Measurements from ENCODE around the gene ELL2.

ELL2 gene

GRCh38 chr5:95976606-95977005 is 15.0 kb upstream of the ELL2 start:
- no peak for DNase-seq

GRCh38 chr5:95975703-95976102 is 14.1 kb upstream of the ELL2 start:
- DNase-seq = no peak

- DNase-seq = no peak
Observed at GRCh38 chr5:95973793-95974325, 12.2 kb upstream of the ELL2 start.

GRCh38 chr5:95972196-95972595 is 10.5 kb upstream of the ELL2 start:
- DNase-seq = no peak

- no peak for DNase-seq
Observed at GRCh38 chr5:95970359-95970704, 8.7 kb upstream of the ELL2 start.

- no peak for DNase-seq
Observed at GRCh38 chr5:95969651-95970358, 8.2 kb upstream of the ELL2 start.

- no peak for DNase-seq
Observed at GRCh38 chr5:95969055-95969454, 7.4 kb upstream of the ELL2 start.

GRCh38 chr5:95967236-95967635 is 5.6 kb upstream of the ELL2 start:
- no peak for DNase-seq

GRCh38 chr5:95966005-95966404 is 4.4 kb upstream of the ELL2 start:
- no peak for DNase-seq

GRCh38 chr5:95963650-95964410 is 2.2 kb upstream of the ELL2 start:
- no peak for DNase-seq

GRCh38 chr5:95962785-95963184 is 1.1 kb upstream of the ELL2 start:
- no peak for DNase-seq

- DNase-seq = no peak
Observed at GRCh38 chr5:95962475-95962773, 773 bp upstream of the ELL2 start.

GRCh38 chr5:95960667-95961616 is 709 bp downstream of the ELL2 start:
- peak; percentile 45 to 75 (median 63) for DNase-seq

- DNase-seq = peak in 2 of 6 experiments; percentile 11 to 35
Observed at GRCh38 chr5:95959888-95960666, 1.6 kb downstream of the ELL2 start.

- peak in 1 of 6 experiments; percentile 6 for DNase-seq
Observed at GRCh38 chr5:95959051-95959887, 2.4 kb downstream of the ELL2 start.

GRCh38 chr5:95958310-95959014 is 3.2 kb downstream of the ELL2 start:
- DNase-seq = no peak

- no peak for DNase-seq
Observed at GRCh38 chr5:95957561-95958203, 4.0 kb downstream of the ELL2 start.

- no peak for DNase-seq
Observed at GRCh38 chr5:95956900-95957293, 4.8 kb downstream of the ELL2 start.

- no peak for DNase-seq
Observed at GRCh38 chr5:95956021-95956899, 5.4 kb downstream of the ELL2 start.

Measured in stimulated activated naive CD4-positive, alpha-beta T cell (primary cell).